Stimulated activated memory B cell treated with anti-CD40 and anti-IgM and Interleukin-4, amounts not matched to agents 10 μg/mL and 1 μg/mL and 100 μg/mL, for 72 hours (primary cell): ENCODE data around the gene LRRC61.

Experiments used
- ATAC-seq: fragments of 150-1000 bp; cut with Tn5 transposase; 2 replicates; pipeline ENCODE4 v1.10.0; 2021
- H3K27ac Mint-ChIP-seq: one replicate; pipeline ENCODE4 v1.8.0; 2022; ENCODE audit warnings: mild to moderate bottlenecking, mixed read lengths
- H3K27me3 Mint-ChIP-seq: one replicate; pipeline ENCODE4 v1.8.0; 2022; ENCODE audit warnings: mixed read lengths
- H3K36me3 Mint-ChIP-seq: one replicate; pipeline ENCODE4 v1.8.0; 2022; ENCODE audit warnings: mixed read lengths
- H3K4me1 Mint-ChIP-seq: one replicate; pipeline ENCODE4 v1.8.0; 2022; ENCODE audit warnings: mixed read lengths
- H3K4me3 Mint-ChIP-seq: one replicate; pipeline ENCODE4 v1.8.0; 2022; ENCODE audit warnings: mild to moderate bottlenecking, moderate library complexity, mixed read lengths
- H3K9me3 Mint-ChIP-seq: one replicate; pipeline ENCODE4 v1.8.0; 2022; ENCODE audit warnings: mixed read lengths

Gene LRRC61

DNA sequence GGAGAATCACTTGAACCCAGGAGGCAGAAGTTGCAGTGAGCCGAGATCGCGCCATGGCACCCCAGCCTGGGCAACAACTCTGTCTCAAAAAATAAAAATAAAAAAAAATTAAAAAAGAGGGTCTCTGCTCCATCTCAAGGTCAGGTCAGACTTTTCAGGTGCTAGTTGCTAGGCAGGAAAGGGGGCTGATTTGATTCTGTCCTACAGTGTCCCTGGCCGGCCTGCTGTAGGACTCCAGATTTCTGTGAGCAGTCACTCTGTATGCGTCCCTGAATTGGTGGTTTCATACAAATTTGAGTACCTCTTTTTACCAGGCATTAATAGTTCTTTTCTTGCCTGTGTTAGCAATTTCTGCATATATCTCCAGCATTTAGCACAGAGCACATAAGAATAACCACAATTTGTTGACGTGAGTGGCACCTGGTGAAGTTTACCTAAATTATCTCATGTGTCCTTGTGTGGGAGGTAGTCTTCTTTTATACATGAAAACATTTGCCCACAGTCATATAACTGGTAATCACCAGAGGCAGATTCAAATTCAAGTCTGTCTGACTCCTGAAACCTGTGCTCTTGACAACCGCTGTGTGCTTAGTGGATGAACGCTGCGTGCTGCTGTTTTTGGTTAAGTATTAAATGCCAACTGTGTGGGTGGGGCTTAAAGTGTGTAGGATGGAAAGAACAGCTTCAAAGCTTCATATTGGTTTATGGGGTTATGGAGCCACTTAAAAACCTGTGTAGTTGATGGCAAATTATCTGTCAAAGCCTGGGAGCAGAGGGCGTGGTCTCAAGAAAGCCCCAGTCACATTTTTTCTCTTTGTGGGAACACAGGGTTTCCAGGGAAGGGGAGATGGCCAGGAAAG lies 52.7 kb downstream of the LRRC61 start:
- peaks cover 30% of the 10 kb centered on the region for H3K36me3 Mint-ChIP-seq

DNA sequence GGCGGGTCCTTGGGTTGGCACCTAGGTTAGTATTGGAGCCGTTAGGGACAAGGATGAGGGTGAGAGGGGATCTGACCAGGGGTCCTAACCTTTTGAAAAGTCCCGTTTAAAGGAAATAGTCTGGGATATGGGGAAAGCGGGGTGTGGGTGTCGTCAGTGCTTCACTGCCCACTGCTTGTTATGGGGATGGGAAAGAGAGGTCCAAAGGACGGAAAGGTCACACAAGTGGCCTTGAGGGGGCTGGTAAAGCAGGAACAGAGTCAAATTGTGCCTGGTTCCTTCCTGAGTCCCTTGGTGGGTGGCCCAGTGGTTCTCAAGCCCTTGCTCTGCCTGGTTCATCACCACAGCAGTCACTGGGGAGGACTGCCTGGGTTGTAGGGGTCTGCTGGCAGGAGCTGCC lies 53.4 kb downstream of the LRRC61 start:
- H3K36me3 Mint-ChIP-seq: peaks cover 29% of the 10 kb centered on the region
- peak overlapping the region; percentile 51 for H3K4me3 Mint-ChIP-seq
- no peaks in the 10 kb centered on the region for H3K9me3 Mint-ChIP-seq
- no peaks in the 10 kb centered on the region for H3K27me3 Mint-ChIP-seq
- ATAC-seq: no peak
- peaks cover 84% of the 10 kb centered on the region for H3K4me1 Mint-ChIP-seq
- peak overlapping the region; percentile 95 for H3K27ac Mint-ChIP-seq

More for the DNA sequence above, 52.7 kb downstream of the LRRC61 start:
- Mint-ChIP-seq H3K4me3 (peak overlapping the region; percentile 51), H3K27ac (peak overlapping the region; percentile 95), H3K27me3 (no peaks in the 10 kb centered on the region), H3K9me3 (no peaks in the 10 kb centered on the region), H3K4me1 (peaks cover 79% of the 10 kb centered on the region)
- peak; percentile 39 for ATAC-seq

DNA sequence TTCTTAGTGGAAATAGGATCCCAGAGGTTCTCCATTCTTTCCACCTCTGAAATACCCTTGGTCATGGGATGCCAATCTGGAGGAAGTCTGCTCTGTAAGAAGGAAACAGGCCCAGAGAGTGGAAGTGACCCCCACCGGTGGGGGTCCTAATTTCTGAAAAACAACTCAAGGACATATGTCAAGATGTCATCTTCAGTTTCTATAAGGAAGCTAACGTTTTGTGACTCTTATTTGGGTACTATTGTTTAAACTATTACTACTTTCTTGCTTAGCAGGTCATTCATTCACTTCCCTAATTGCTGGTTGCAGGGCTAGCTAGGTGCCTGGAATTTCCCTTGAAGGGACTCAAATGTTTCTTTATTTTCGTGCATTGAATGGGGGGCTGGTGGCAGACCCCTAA lies 54.0 kb downstream of the LRRC61 start:
- Mint-ChIP-seq H3K9me3 (no peaks in the 10 kb centered on the region), H3K36me3 (peaks cover 26% of the 10 kb centered on the region), H3K27me3 (no peaks in the 10 kb centered on the region), H3K27ac (peak overlapping the region; percentile 95), H3K4me1 (peaks cover 90% of the 10 kb centered on the region), H3K4me3 (peak overlapping the region; percentile 87)
- ATAC-seq: no peak

DNA sequence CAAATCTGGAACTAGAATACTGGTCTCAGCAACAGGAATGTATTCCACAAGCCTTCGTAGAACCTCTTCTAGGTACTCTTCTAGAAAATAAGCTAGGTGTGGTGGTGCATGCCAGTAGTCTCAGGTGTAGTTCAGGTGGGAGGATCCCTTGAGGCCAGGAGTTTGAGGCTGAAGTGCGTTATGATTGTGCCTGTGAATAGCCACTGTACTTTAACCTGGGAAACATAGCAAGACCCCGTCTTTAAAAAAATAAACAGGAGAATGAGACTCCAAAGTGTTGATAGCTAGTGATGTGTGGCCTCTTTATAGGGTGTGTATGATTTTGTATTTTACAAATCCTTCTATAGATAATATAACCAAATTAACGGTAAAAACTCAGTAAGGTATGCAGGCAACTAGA lies 54.5 kb downstream of the LRRC61 start:
- ATAC-seq: no peak
- H3K4me1 Mint-ChIP-seq: peaks cover 90% of the 10 kb centered on the region

DNA sequence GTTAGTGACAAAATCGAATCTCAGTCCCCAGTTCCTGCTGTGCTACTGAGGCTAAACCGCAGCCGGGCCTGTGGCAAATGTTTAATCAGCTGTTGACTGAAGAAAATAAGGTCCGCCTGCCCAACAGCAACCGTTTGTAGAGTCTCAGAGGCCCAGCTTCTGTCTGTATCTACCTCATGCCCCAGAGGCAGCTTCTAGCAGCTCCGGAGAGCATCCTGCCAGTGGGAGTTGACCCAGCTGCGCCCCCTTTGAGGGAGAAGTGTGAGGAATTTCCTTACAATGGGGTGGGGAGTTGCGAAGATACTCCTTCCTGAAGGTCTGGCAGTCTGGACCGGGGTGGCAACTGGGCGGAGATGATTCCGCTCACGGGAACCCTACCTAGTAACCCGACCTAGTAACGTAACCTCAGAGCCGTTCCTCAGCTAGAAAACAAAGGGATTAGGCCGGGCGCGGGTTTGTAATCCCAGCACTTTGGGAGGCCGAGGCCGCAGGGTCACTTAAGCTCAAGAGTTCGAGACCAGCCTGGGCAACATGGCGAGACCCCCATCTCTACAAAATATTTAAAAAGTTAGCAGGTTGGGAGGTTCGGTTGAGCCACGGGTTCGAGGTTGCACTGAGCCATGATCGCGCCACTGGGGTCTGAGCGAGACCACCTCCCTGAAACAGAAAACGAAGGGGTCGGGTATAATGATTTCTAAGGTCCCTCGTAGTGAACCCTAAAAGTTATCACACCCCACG lies 55.1 kb downstream of the LRRC61 start:
- H3K27ac Mint-ChIP-seq: peak overlapping the region; percentile 95
- peaks cover 90% of the 10 kb centered on the region for H3K4me1 Mint-ChIP-seq
- no peak for ATAC-seq
- peak overlapping the region; percentile 87 for H3K4me3 Mint-ChIP-seq
- no peaks in the 10 kb centered on the region for H3K9me3 Mint-ChIP-seq
- no peaks in the 10 kb centered on the region for H3K27me3 Mint-ChIP-seq
- peaks cover 15% of the 10 kb centered on the region for H3K36me3 Mint-ChIP-seq

More for the DNA sequence above, 54.5 kb downstream of the LRRC61 start:
- peaks cover 22% of the 10 kb centered on the region for H3K36me3 Mint-ChIP-seq
- peak overlapping the region; percentile 87 for H3K4me3 Mint-ChIP-seq
- H3K9me3 Mint-ChIP-seq: no peaks in the 10 kb centered on the region
- no peaks in the 10 kb centered on the region for H3K27me3 Mint-ChIP-seq
- H3K27ac Mint-ChIP-seq: peak overlapping the region; percentile 95

DNA sequence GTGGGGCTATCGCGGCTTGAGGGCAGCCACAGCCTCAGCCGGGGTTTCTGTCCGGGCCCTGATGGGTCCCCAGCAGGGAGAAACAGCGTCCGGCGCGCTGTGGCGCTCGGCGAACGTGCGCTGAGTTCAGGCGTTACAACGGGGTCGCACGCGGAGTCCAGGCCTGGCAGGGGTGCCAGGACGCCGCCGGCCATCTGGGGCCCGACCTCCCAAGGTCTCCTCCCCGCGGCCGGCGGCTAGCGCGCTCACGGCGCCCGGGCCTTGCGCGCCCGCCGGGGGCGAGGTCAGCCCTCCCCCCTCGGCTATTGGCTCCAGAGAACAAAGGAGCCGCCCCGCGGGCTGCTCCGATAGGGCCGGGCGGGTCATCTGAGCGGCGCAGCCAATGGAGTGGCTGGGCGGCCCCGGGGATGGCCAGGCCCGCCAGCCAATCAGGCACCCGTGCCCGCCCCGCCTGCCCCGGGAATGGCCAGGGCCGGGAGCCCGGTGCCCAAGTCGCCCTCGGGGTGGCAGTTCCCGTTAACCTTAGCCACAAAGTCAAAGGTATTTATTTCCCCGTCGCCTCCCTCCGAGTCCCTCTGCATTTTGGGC lies 55.8 kb downstream of the LRRC61 start, which contains the start of gene ZNF775:
Gene ZNF775 (plus strand): TSS at position 478 of the 588 bp plus-strand sequence. CDS start 9,141 bp downstream, outside the sequence.
- H3K9me3 Mint-ChIP-seq: no peaks in the 10 kb centered on the region
- peak within 1 kb of the TSS; percentile 87 for H3K4me3 Mint-ChIP-seq
- peak; percentile 92 for ATAC-seq
- no peaks in the 10 kb centered on the region for H3K27me3 Mint-ChIP-seq
- peak within 1 kb of the TSS; percentile 95 for H3K27ac Mint-ChIP-seq
- H3K36me3 Mint-ChIP-seq: peaks cover 9% of the 10 kb centered on the region
- peaks cover 90% of the 10 kb centered on the region for H3K4me1 Mint-ChIP-seq

DNA sequence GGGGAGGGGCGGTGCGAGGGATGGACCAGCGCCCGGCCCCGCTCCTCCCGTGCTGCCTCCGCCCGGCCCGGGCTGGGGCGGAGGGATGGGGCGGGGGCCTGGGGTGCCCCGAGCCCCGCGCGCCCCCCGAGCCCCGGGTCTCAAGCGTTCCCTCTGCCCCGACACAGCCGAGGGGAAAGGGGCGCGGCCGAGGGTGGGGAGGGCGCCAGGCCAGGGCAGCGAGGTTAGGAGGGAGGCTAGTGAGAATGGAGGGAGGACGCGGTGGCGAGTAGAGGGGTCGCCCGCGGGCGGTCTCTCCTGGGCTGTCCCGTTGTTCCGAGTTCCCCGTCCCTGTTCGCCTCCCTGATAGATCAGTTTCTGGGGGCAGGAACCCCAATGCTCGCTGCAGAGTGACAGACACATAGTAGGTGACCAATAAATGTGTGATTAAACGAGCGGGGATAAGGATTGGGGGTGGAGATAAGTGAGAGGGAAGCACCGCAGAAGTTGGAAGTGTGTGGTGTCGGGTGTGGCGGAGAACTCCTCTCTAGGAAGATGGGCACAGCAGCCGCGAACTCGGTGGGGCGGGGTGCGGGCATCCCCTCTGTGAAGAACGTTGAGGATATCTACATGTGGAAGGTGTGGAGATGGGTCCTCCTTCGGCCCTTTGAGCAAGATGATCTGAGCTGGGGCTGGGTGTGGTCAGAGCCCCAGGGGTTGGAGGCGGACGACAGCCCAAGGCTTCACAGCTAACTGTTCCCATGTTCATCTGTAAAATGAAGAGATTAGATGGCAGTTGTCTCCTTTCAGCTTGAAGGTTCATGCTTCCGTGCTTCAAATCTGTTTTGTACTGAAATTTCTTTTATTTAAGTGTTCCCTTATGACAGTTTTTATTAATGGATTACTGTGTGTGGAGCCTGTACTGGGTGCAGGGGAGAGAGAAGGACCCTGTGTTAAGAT lies 56.6 kb downstream of the LRRC61 start:
- ATAC-seq: peak; percentile 2
- Mint-ChIP-seq H3K27me3 (no peaks in the 10 kb centered on the region), H3K36me3 (peaks cover 1% of the 10 kb centered on the region), H3K4me1 (peaks cover 90% of the 10 kb centered on the region), H3K9me3 (no peaks in the 10 kb centered on the region), H3K27ac (peak overlapping the region; percentile 95), H3K4me3 (peak overlapping the region; percentile 87)

DNA sequence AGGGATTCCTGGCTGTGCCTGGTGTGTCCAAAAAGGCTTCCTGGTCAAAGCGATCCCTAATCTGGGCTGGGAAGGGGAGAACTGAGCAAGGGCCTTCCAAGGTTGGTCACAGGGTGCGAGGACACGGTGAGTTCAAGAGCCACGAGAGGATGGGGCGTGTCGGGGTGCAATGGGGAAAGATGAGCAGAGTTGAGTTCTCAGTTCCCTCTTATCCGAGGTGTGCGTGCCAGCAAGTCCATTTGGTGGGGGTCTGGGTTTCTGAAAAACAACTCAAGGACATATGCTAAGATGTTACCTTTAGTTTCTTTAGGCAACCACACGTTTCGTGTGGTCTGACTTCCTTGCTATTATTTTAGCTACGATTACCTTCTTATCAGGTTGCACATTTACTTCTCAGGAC lies 57.3 kb downstream of the LRRC61 start:
- H3K4me3 Mint-ChIP-seq: peak overlapping the region; percentile 87
- no peaks in the 10 kb centered on the region for H3K9me3 Mint-ChIP-seq
- H3K36me3 Mint-ChIP-seq: no peaks in the 10 kb centered on the region
- H3K27ac Mint-ChIP-seq: peak overlapping the region; percentile 95
- ATAC-seq: peak; percentile 42
- peaks cover 84% of the 10 kb centered on the region for H3K4me1 Mint-ChIP-seq
- no peaks in the 10 kb centered on the region for H3K27me3 Mint-ChIP-seq

DNA sequence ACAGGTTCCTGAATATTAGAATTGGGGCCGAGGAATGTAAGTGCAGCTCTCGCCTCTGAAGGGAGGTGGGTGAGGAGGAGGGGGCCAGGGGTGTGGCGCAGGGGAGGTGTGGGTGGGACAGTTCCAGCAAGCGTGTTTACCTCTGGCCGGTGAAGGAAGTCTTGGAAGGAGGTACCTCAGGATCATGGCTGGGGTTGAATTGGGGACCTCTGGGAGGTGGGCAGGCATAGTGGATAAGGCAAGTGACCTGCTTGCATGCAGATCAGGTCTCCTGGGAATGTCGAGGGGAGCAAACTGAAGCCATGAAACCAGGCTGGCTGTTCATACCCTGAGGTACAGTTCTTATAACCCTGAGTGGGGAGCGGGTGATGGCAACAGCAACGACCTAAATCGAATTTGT lies 57.9 kb downstream of the LRRC61 start:
- Mint-ChIP-seq H3K27ac (peak overlapping the region; percentile 95), H3K4me1 (peaks cover 77% of the 10 kb centered on the region), H3K36me3 (no peaks in the 10 kb centered on the region), H3K4me3 (peak overlapping the region; percentile 87), H3K9me3 (no peaks in the 10 kb centered on the region), H3K27me3 (no peaks in the 10 kb centered on the region)
- ATAC-seq: no peak

DNA sequence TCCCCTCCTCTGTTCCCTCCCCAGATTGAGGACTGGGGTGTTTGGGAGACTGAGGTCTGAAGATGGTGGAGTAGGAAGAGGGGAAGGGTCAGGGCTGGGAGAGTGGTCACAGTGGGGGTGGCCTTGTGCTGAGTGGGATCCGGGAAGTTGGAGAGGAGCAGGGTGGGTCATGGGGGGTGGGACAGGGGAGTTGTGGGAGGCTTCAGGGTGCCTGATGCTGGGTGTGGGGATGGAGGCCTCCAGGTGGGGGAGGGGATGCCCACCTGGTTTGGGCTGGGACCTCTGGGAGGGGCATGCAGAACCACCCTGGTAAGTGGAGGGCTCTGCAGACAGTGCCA lies 58.6 kb downstream of the LRRC61 start:
- Mint-ChIP-seq H3K9me3 (no peaks in the 10 kb centered on the region), H3K36me3 (peaks cover 4% of the 10 kb centered on the region), H3K27ac (peak overlapping the region; percentile 95), H3K27me3 (no peaks in the 10 kb centered on the region), H3K4me3 (peak overlapping the region; percentile 59), H3K4me1 (peaks cover 77% of the 10 kb centered on the region)
- no peak for ATAC-seq

DNA sequence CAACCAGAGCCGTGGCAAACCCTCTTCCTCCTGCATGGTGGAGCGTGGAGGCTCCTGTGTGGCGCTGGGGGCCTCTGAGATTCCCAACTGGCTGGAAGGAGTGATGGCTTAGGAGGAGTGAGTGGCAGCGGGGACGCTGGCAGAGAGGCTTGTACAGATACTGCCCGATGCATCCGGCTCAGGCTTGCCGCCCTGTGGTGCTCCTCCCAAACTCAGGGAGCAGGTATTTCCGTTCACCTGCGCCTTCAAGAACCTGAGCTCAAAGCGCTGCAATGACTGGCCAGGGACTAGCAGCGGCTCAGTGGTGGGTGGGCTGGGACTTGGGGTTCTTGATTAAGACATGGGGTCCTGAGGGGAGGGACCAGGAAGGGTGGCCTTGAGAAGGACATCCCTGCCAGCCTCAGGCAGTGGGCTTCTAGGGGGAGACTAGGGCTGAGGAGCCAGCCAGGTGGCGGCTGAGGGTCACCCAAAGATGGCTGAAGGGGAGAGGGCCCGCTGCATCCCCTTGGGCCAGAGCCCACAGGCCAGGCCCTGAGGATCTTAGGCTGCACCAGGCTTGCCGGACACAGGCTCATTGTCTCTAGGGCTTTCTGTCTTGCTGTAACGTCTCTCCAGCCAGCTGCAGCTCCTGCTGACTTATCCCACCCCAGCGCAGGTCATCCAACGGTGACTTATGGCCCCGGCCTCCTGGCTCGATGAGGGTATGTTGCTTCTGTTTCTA lies 59.1 kb downstream of the LRRC61 start:
- Mint-ChIP-seq H3K27me3 (no peaks in the 10 kb centered on the region), H3K27ac (peak overlapping the region; percentile 95), H3K36me3 (peaks cover 7% of the 10 kb centered on the region), H3K4me1 (peaks cover 73% of the 10 kb centered on the region), H3K4me3 (peak overlapping the region; percentile 53), H3K9me3 (no peaks in the 10 kb centered on the region)
- ATAC-seq: no peak

DNA sequence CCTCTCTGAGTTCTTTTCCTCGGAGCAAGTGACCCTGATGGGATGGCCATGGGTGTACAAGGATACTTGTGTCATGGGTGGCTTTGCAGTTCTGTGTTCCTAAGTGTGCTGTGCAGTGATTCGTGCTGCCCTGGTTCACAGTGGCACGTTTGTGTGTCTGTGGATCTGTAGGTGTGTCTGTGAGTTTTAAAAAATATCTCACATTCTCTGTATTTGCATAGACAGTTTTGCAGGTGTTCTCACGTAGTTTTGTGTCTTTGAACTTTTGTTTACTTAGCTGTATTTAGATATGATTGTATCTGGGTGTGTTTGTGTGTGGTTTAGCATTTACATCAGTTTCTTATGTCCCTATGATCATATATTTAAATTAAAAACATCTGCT lies 59.7 kb downstream of the LRRC61 start:
- no peak for ATAC-seq
- no peaks in the 10 kb centered on the region for H3K27me3 Mint-ChIP-seq
- H3K27ac Mint-ChIP-seq: peak overlapping the region; percentile 95
- H3K4me3 Mint-ChIP-seq: peak overlapping the region; percentile 53
- no peaks in the 10 kb centered on the region for H3K9me3 Mint-ChIP-seq
- peaks cover 67% of the 10 kb centered on the region for H3K4me1 Mint-ChIP-seq
- H3K36me3 Mint-ChIP-seq: peaks cover 7% of the 10 kb centered on the region

DNA sequence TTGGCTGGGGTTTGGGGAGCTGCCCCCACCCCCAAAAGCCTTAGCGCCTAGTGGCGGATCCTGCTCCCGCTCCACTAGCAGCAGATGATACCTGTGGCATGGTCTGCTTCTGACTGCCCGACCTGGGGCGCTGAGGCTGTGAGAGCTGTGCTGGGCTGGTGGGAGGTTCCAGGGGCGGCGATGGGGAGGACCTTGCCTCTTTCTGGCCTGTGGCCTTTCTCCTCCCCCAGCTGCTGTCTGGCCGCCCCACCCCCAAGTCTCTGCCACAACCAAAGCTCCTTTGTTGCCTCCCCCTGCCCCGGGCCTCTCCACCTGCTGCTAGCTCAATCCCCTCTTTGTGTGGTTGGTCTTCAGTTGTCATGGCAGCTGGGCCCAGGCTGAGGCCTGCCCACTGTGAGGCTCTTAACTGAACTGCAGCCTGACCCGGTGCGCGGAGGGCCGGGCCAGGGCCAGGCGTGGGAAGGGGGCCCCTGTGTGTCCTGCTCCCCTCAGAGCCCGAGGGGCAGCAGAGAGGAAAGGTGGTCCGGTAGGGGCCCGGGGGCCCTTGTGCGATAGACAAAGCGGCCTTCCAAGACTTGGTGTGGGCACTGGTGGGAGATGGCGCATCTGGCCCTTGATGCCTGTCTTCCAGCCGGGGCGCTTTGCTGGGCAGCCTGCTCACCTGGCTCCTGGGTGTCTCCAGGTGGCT lies 60.7 kb downstream of the LRRC61 start:
- no peak for ATAC-seq
- Mint-ChIP-seq H3K4me3 (no peak overlapping the region), H3K4me1 (peaks cover 60% of the 10 kb centered on the region), H3K36me3 (peaks cover 7% of the 10 kb centered on the region), H3K9me3 (no peaks in the 10 kb centered on the region), H3K27me3 (no peaks in the 10 kb centered on the region), H3K27ac (peak overlapping the region; percentile 95)
